GM19395 (cell line): ENCODE data around the gene EI24.
A peak's percentile ranks its signal among the peaks of the same experiment; 100 is the strongest.

ENCODE experiments used
- ATAC-seq: cut with Tn5 transposase; IDR thresholded peaks from one replicate; pipeline ENCODE4 v1.9.1; 2021; ENCODE audit warnings: mild to moderate bottlenecking, moderate library complexity; ENCODE audit not compliant: unreplicated experiment

The EI24 gene

GRCh38 chr11:125626288-125626950 is 57.1 kb downstream of the EI24 start:
- ATAC-seq, result peak; percentile 43

- no peak for ATAC-seq
Observed at GRCh38 chr11:125627236-125627910, 58.1 kb downstream of the EI24 start.
